T-cell (primary cell): ENCODE results near the gene DECR2. TPM values are rescaled to one million over a fixed set of nuclear protein-coding genes. Genes with fewer than 3 reads are reported as not detected.

Experiments used
- ATAC-seq, 4 experiments: fragments of 200-7000 bp in 3 of 4; fragments of 150-1000 bp in 1 of 4; cut with Tn5 transposase; replicated peaks in 1 of 4; 1 replicate in 3 of 4; 2 replicates in 1 of 4; pipeline ENCODE4 v1.10.0; 2021; ENCODE audit warnings: moderate library complexity in 3 of 4, mild to moderate bottlenecking in 2 of 4, moderate number of reproducible peaks in 1 of 4
- CTCF ChIA-PET, 2 donors: fragments of 300-600 bp; sonication (Branson Sonifier 250); formaldehyde crosslinking; loops; one replicate each; lab custom pipeline; 2022; ENCODE audit warnings: antibody characterized with exemption in 2 of 2; lab: Charles Lee
- POLR2A ChIA-PET, 2 donors: fragments of 300-600 bp; sonication (Branson Sonifier 250); formaldehyde crosslinking; loops; one replicate each; lab custom pipeline; 2022; ENCODE audit warnings: antibody characterized with exemption in 2 of 2; lab: Charles Lee
- DNase-seq, 35 experiments: peaks; one replicate each; pipeline versions ENCODE4 v3.0.0 to v3.0.0-alpha.2; 2013 to 2023
- H3K27ac ChIP-seq: one replicate; pipeline ENCODE4 v1.5.1; 2013; ENCODE audit warnings: low read length
- H3K27me3 ChIP-seq, 2 experiments: replicated peaks in 1 of 2; 1 replicate in 1 of 2; 2 replicates in 1 of 2; pipeline versions ENCODE4 v1.6.1 to v1.7.0; 2013; ENCODE audit warnings: low read length in 1 of 2, mixed read lengths in 1 of 2; ENCODE audit not compliant: control insufficient read depth in 2 of 2, insufficient read depth in 2 of 2; ENCODE audit errors: extremely low read depth in 1 of 2
- H3K36me3 ChIP-seq, 2 donors: 1 replicate in 1 of 2; 2 replicates in 1 of 2; pipeline versions ENCODE4 v1.6.1 to v1.7.0; 2013; ENCODE audit warnings: low read length in 1 of 2; ENCODE audit not compliant: control insufficient read depth in 2 of 2, insufficient read depth in 1 of 2; ENCODE audit errors: extremely low read depth in 1 of 2
- H3K4me1 ChIP-seq, 2 experiments: 1 replicate in 1 of 2; 2 replicates in 1 of 2; pipeline versions ENCODE4 v1.6.1 to v1.7.0; 2013; ENCODE audit warnings: low read length in 2 of 2, mixed read lengths in 1 of 2; ENCODE audit not compliant: insufficient read depth in 2 of 2, control insufficient read depth in 1 of 2; ENCODE audit errors: extremely low read depth in 1 of 2
- H3K4me3 ChIP-seq, 2 donors: 1 replicate in 1 of 2; 2 replicates in 1 of 2; pipeline versions ENCODE4 v1.5.1 to v1.7.0; 2013; ENCODE audit warnings: mild to moderate bottlenecking in 2 of 2, low read length in 1 of 2, moderate library complexity in 1 of 2; ENCODE audit not compliant: control insufficient read depth in 1 of 2; ENCODE audit errors: extremely low read depth in 1 of 2
- H3K9me3 ChIP-seq: 2 replicates; pipeline ENCODE4 v1.7.0; 2013
- H3K27ac Mint-ChIP-seq, 2 donors: one replicate each; pipeline ENCODE4 v1.8.0; 2020 to 2021; ENCODE audit warnings: mild to moderate bottlenecking in 2 of 2, mixed read lengths in 2 of 2
- H3K27me3 Mint-ChIP-seq, 2 donors: one replicate each; pipeline ENCODE4 v1.8.0; 2021 to 2022; ENCODE audit warnings: mixed read lengths in 2 of 2
- H3K36me3 Mint-ChIP-seq: one replicate; pipeline ENCODE4 v1.8.0; 2021; ENCODE audit warnings: mixed read lengths
- H3K4me1 Mint-ChIP-seq, 3 donors: one replicate each; pipeline ENCODE4 v1.8.0; 2020 to 2022; ENCODE audit warnings: mixed read lengths in 3 of 3, mild to moderate bottlenecking in 1 of 3
- H3K4me3 Mint-ChIP-seq, 3 donors: one replicate each; pipeline ENCODE4 v1.8.0; 2020 to 2022; ENCODE audit warnings: mild to moderate bottlenecking in 3 of 3, mixed read lengths in 3 of 3, moderate library complexity in 3 of 3
- H3K9me3 Mint-ChIP-seq, 3 donors: one replicate each; pipeline ENCODE4 v1.8.0; 2020 to 2022; ENCODE audit warnings: mixed read lengths in 3 of 3
- whole genome bisulfite sequencing: methylation state at CpG from one replicate; pipeline ENCODE4 v1.1.5; 2013; ENCODE audit warnings: missing lambda C conversion rate; ENCODE audit not compliant: insufficient coverage; 5-methylcytosine and 5-hydroxymethylcytosine counted together
- total RNA-seq, 35 experiments: library from RNA in 6 of 35; stranded (reverse) in 6 of 35; fragments of 120-200 nt in 1 of 35; gene quantifications; one replicate each; pipeline versions ENCODE4 v1.2.1 to v1.2.4 and lab custom pipeline; 2013 to 2026

The DECR2 gene
- total RNA-seq, 5 donors from 2014 or later (not counting 1 experiment from before 2014, with no cell fraction given), result 10.5 to 17.6 (median 11.3) TPM

- Histone ChIP-seq H3K4me3 (peak overlapping the region in 1 of 2 donors; percentile 91), H3K27ac (peak overlapping the region; percentile 79)
- CTCF ChIA-PET, result interaction anchor here in 1 of 2 donors (1.1 kb wide), 1 partner anchor 24 kb away, joined by 5 read pairs; the partner anchor contains the start of gene DECR2
These were observed 24.0 kb downstream of the DECR2 start for GRCh38 chr16:425740-426114.

DNA sequence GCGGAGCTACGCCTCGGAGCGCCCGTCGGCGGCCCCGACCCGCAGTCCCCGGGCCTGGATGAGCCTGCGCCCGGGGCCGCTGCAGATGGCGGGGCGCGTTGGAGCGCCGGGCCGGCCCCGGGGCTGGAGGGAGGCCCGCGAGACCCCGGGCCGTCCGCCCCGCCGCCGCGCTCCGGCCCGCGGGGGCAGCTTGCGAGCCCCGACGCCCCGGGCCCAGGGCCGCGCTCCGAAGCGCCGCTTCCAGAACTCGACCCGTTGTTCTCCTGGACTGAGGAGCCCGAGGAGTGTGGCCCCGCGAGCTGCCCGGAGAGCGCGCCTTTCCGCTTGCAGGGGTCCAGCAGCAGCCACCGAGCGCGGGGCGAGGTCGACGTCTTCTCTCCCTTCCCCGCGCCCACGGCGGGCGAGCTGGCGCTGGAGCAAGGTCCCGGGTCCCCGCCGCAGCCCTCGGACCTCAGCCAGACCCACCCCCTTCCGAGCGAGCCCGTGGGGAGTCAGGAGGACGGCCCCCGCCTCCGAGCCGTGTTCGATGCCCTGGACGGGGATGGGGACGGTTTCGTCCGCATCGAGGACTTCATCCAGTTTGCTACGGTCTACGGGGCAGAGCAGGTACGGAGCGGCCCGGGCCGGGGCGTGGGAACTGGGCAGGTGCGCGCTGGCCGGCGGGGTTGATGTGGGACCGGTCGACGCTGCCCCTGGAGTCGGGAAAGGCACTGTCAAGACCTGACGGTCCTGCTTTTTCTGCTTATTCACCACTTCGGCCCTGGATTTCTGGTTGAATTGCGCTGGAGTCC, 24.6 kb downstream of the DECR2 start:
- H3K4me3 Mint-ChIP-seq, result peak overlapping the region; percentile 73 to 81 (median 81)
- Histone ChIP-seq H3K9me3 (no peaks in the 10 kb centered on the region), H3K27me3 (peaks cover 0 to 8% of the 10 kb centered on the region in 2 experiments), H3K27ac (no peak overlapping the region), H3K4me1 (peaks cover 7 to 30% of the 10 kb centered on the region in 2 experiments), H3K4me3 (peak overlapping the region; percentile 25 to 69), H3K36me3 (no peaks in the 10 kb centered on the region)
- ChIA-PET POLR2A (no interaction called here), CTCF (interaction anchor here in 1 of 2 donors (1.1 kb wide), 1 partner anchor 25 kb away, joined by 5 read pairs; the partner anchor contains the start of gene DECR2)
- H3K36me3 Mint-ChIP-seq, result peaks cover 4% of the 10 kb centered on the region
- no peaks in the 10 kb centered on the region for H3K27me3 Mint-ChIP-seq
- DNase-seq, result peak in 3 of 35 experiments; percentile 6 to 14 (median 7)
- H3K4me1 Mint-ChIP-seq, result peaks cover 39 to 42% (median 41%) of the 10 kb centered on the region in 3 donors
- H3K9me3 Mint-ChIP-seq, result no peaks in the 10 kb centered on the region
- no peak overlapping the region for H3K27ac Mint-ChIP-seq
- 2% methylated on average over 96 of the region's 97 CpGs for WGBS
- ATAC-seq, result no peak

More at GRCh38 chr16:425740-426114, 24.0 kb downstream of the DECR2 start:
- peaks cover 0 to 2% of the 10 kb centered on the region in 2 donors for H3K27me3 Mint-ChIP-seq
- H3K9me3 ChIP-seq, result no peaks in the 10 kb centered on the region
- H3K9me3 Mint-ChIP-seq, result no peaks in the 10 kb centered on the region
- peaks cover 36 to 39% (median 37%) of the 10 kb centered on the region in 3 donors for H3K4me1 Mint-ChIP-seq
- ATAC-seq (peak; percentile 64 to 69 (median 66)), DNase-seq (peak in 18 of 35 experiments; percentile 5 to 70 (median 27))
- under 1% methylated on average over 63 of the region's 63 CpGs for WGBS
- peaks cover 0 to 9% of the 10 kb centered on the region in 2 experiments for H3K27me3 ChIP-seq
- H3K36me3 ChIP-seq, result no peaks in the 10 kb centered on the region
- peaks cover 7 to 30% of the 10 kb centered on the region in 2 experiments for H3K4me1 ChIP-seq
- H3K4me3 Mint-ChIP-seq, result peak overlapping the region; percentile 84 to 88 (median 84)
- H3K36me3 Mint-ChIP-seq, result peaks cover 4% of the 10 kb centered on the region
- POLR2A ChIA-PET, result no interaction called here
- no peak overlapping the region for H3K27ac Mint-ChIP-seq

DNA sequence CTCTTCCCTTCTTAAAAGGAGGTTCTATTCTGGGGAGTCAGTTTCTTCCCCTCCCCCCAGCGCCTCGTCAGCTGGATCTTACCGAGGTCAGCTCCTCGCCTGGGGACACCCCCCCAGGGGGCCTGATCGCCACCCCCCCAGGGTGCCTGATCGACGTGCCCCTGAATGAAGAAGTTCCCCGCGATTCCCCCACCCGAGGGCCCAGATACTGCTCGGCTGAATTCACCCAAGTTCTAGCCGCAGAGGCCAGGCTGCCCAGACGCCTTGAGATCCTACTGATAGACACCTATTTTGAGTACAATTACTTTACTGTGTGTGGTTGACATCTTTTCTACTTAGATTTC, 25.2 kb downstream of the DECR2 start:
- ATAC-seq (no peak), DNase-seq (peak in 1 of 35 experiments; percentile 6)
- peaks cover 0 to 5% of the 10 kb centered on the region in 2 experiments for H3K27me3 ChIP-seq
- H3K4me3 ChIP-seq, result peak overlapping the region; percentile 25 to 69
- ChIA-PET CTCF (no interaction called here), POLR2A (no interaction called here)
- H3K4me1 Mint-ChIP-seq, result peaks cover 39 to 42% (median 41%) of the 10 kb centered on the region in 3 donors
- H3K36me3 ChIP-seq, result no peaks in the 10 kb centered on the region
- peak overlapping the region; percentile 34 to 69 for H3K27ac Mint-ChIP-seq
- peaks cover 7 to 30% of the 10 kb centered on the region in 2 experiments for H3K4me1 ChIP-seq
- H3K27me3 Mint-ChIP-seq, result no peaks in the 10 kb centered on the region
- WGBS, result 20% methylated on average over 3 of the region's 13 CpGs
- no peak overlapping the region for H3K27ac ChIP-seq
- peaks cover 4% of the 10 kb centered on the region for H3K36me3 Mint-ChIP-seq
- no peaks in the 10 kb centered on the region for H3K9me3 ChIP-seq
- H3K9me3 Mint-ChIP-seq, result no peaks in the 10 kb centered on the region
- H3K4me3 Mint-ChIP-seq, result peak overlapping the region; percentile 73 to 81 (median 81)

DNA sequence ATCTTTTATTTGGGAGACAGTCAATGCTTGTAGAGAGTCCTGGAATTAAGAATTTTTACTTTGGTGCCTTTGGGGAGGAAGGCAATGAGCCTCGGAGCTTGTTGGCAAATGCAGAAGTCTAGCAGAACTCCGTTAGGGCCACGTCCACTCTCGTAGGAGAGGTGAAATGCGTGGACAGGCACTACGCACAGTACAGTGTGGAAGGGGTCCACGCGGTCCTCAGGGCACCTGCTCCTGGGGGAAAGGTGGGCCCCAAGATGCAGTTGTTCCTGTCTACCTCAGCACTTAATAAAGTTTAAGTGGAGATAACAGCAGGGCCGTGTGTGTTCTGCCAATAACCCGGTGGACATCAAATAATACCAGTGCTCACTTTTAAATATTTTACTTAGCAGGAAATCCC, 25.6 kb downstream of the DECR2 start:
- H3K27me3 Mint-ChIP-seq, result no peaks in the 10 kb centered on the region
- WGBS, result 90% methylated on average over 4 of the region's 10 CpGs
- Histone ChIP-seq H3K4me1 (peaks cover 7 to 30% of the 10 kb centered on the region in 2 experiments), H3K9me3 (no peaks in the 10 kb centered on the region), H3K27me3 (peaks cover 0 to 5% of the 10 kb centered on the region in 2 experiments), H3K4me3 (peak overlapping the region in 1 of 2 donors; percentile 69), H3K36me3 (no peaks in the 10 kb centered on the region), H3K27ac (no peak overlapping the region)
- no peaks in the 10 kb centered on the region for H3K9me3 Mint-ChIP-seq
- peaks cover 4% of the 10 kb centered on the region for H3K36me3 Mint-ChIP-seq
- ChIA-PET POLR2A (no interaction called here), CTCF (no interaction called here)
- no peak for DNase-seq
- peaks cover 39 to 42% (median 41%) of the 10 kb centered on the region in 3 donors for H3K4me1 Mint-ChIP-seq
- H3K4me3 Mint-ChIP-seq, result peak overlapping the region; percentile 73 to 81 (median 81)
- peak overlapping the region; percentile 34 to 69 for H3K27ac Mint-ChIP-seq
- no peak for ATAC-seq

GRCh38 chr16:430904-431303, 29.2 kb downstream of the DECR2 start:
- H3K27me3 Mint-ChIP-seq, result no peaks in the 10 kb centered on the region
- H3K9me3 Mint-ChIP-seq, result no peaks in the 10 kb centered on the region
- Histone ChIP-seq H3K9me3 (no peaks in the 10 kb centered on the region), H3K4me1 (peaks cover 7 to 17% of the 10 kb centered on the region in 2 experiments), H3K27ac (no peak overlapping the region), H3K36me3 (no peaks in the 10 kb centered on the region), H3K27me3 (no peaks in the 10 kb centered on the region), H3K4me3 (no peak overlapping the region)
- H3K4me1 Mint-ChIP-seq, result peaks cover 30 to 38% (median 37%) of the 10 kb centered on the region in 3 donors
- ChIA-PET POLR2A (no interaction called here), CTCF (no interaction called here)
- 98% methylated on average over 7 of the region's 7 CpGs for WGBS
- no peak overlapping the region for H3K4me3 Mint-ChIP-seq
- H3K36me3 Mint-ChIP-seq, result peaks cover 7% of the 10 kb centered on the region
- DNase-seq (no peak), ATAC-seq (no peak)
- no peak overlapping the region for H3K27ac Mint-ChIP-seq

- Histone ChIP-seq H3K4me3 (no peak overlapping the region), H3K36me3 (peaks cover 0 to 7% of the 10 kb centered on the region in 2 donors), H3K4me1 (no peaks in the 10 kb centered on the region), H3K27me3 (no peaks in the 10 kb centered on the region), H3K9me3 (no peaks in the 10 kb centered on the region), H3K27ac (no peak overlapping the region)
- H3K36me3 Mint-ChIP-seq, result peaks cover 13% of the 10 kb centered on the region
- no peak overlapping the region for H3K27ac Mint-ChIP-seq
- ChIA-PET POLR2A (no interaction called here), CTCF (no interaction called here)
- H3K4me1 Mint-ChIP-seq, result peaks cover 0 to 6% (median 4%) of the 10 kb centered on the region in 3 donors
- H3K9me3 Mint-ChIP-seq, result no peaks in the 10 kb centered on the region
- DNase-seq (no peak), ATAC-seq (no peak)
- WGBS, result 93% methylated on average over 5 of the region's 6 CpGs
- no peaks in the 10 kb centered on the region for H3K27me3 Mint-ChIP-seq
- no peak overlapping the region for H3K4me3 Mint-ChIP-seq
These were observed 38.9 kb downstream of the DECR2 start for GRCh38 chr16:440627-441026.
